Measurements from ENCODE around the gene INAFM1. TPM values are rescaled to one million over a fixed set of nuclear protein-coding genes. Genes with fewer than 3 reads are reported as not detected.
"Not testable (repeated sequence)": the region's sequence is repeated elsewhere in the genome, so short reads cannot be mapped to it uniquely, and the experiment has no call there.

INAFM1 gene
- total RNA-seq, 1 donor from 2014 or later = 12.2 TPM

DNA sequence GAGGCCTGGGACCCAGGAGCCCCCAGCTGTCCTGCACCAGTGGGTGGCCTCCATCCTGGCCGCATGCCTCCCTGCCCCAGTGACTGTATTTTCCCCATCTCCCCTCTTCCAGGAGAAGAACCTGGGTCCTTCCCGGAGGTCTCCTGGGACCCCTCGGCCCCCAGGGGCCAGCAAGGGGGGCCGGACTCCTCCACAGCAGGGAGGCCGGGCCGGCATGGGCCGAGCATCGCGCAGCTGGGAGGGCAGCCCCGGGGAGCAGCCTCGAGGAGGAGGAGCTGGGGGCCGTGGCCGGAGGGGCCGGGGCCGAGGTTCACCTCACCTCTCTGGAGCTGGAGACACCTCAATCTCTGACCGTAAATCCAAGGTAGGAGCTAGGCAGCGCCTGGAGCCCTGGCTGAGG lies 14.2 kb upstream of the INAFM1 start:
- H3K27ac ChIP-seq (replicated peaks) = no peak overlapping the region
- DNase-seq = no peak
- intact Hi-C loops (cut with micrococcal nuclease) = no loop called here
- H3K27me3 ChIP-seq (ENCODE audit: low read depth) = no peaks in the 10 kb centered on the region
- peaks cover 71% of the 10 kb centered on the region for H3K36me3 ChIP-seq
- no peaks in the 10 kb centered on the region for H3K9me3 ChIP-seq (replicated peaks)
- H3K4me1 ChIP-seq = peaks cover 34% of the 10 kb centered on the region
- TF ChIP-seq, protein P1, sequence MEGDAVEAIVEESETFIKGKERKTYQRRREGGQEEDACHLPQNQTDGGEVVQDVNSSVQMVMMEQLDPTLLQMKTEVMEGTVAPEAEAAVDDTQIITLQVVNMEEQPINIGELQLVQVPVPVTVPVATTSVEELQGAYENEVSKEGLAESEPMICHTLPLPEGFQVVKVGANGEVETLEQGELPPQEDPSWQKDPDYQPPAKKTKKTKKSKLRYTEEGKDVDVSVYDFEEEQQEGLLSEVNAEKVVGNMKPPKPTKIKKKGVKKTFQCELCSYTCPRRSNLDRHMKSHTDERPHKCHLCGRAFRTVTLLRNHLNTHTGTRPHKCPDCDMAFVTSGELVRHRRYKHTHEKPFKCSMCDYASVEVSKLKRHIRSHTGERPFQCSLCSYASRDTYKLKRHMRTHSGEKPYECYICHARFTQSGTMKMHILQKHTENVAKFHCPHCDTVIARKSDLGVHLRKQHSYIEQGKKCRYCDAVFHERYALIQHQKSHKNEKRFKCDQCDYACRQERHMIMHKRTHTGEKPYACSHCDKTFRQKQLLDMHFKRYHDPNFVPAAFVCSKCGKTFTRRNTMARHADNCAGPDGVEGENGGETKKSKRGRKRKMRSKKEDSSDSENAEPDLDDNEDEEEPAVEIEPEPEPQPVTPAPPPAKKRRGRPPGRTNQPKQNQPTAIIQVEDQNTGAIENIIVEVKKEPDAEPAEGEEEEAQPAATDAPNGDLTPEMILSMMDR (IDR thresholded peaks at IDR 0.05; ENCODE audit: borderline replicate concordance) = no peak
- no peak overlapping the region for H3K4me3 ChIP-seq

DNA sequence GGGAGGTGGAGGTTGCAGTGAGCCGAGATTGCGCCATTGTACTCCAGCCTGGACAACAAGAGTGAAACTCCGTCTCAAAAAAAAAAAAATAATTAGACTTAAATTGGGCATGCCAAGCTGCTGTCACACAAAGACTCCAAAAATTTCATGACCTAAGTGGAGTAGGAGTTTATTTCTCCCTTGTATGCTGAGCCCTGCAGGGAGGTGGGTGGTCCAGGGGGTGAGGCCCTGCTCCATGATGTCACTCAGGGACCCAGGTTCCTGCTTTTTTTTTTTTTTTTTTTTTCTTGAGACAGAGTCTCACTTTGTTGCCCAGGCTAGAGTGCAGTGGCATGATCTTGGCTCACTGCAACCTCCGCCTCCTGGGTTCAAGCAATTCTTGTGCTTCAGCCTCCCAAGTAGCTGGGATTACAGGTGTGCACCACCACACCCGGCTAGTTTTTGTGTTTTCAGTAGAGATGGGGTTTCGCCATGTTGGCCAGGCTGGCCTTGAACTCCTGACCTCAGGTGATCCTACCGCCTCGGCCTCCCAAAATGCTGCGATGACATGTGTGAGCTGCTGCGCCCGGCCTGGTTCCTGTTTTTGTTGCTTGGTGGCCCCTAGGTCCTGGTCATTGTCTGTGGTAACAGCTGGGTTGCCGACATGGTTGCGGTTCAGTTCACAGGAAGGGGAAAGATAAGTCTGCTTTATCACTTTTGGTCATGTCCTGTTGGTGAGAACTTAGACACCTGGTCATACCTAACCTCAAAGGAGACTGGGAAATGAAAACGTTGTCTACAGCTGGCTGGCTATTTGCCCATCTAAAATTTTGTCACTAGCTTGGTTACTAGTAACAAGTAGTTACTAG lies 12.5 kb upstream of the INAFM1 start:
- H3K9me3 ChIP-seq (replicated peaks); intact Hi-C loops (cut with micrococcal nuclease); H3K4me3 ChIP-seq; H3K27me3 ChIP-seq (ENCODE audit: low read depth); DNase-seq; H3K27ac ChIP-seq (replicated peaks): not testable (repeated sequence)
- Histone ChIP-seq H3K4me1 (peaks cover 26% of the 10 kb centered on the region), H3K36me3 (peaks cover 87% of the 10 kb centered on the region)

- intact Hi-C loops (cut with micrococcal nuclease) = no loop called here
- Histone ChIP-seq H3K9me3 (replicated peaks) (no peaks in the 10 kb centered on the region), H3K27ac (replicated peaks) (no peak overlapping the region)
Measured at GRCh38 chr19:47264629-47265028, 10.1 kb upstream of the INAFM1 start.

GRCh38 chr19:47266401-47266941 lies 8.2 kb upstream of the INAFM1 start:
- intact Hi-C loops (cut with micrococcal nuclease) = no loop called here
- Histone ChIP-seq H3K4me3 (no peak overlapping the region), H3K27me3 (ENCODE audit: low read depth) (no peaks in the 10 kb centered on the region), H3K36me3 (peaks cover 98% of the 10 kb centered on the region), H3K9me3 (replicated peaks) (no peaks in the 10 kb centered on the region), H3K4me1 (no peaks in the 10 kb centered on the region), H3K27ac (replicated peaks) (no peak overlapping the region)
- DNase-seq = no peak
- TF ChIP-seq, protein P1 (IDR thresholded peaks at IDR 0.05; ENCODE audit: borderline replicate concordance) = no peak

More at GRCh38 chr19:47264629-47265028, 10.1 kb upstream of the INAFM1 start:
- Histone ChIP-seq H3K4me1 (peaks cover 5% of the 10 kb centered on the region), H3K27me3 (ENCODE audit: low read depth) (no peaks in the 10 kb centered on the region), H3K4me3 (no peak overlapping the region), H3K36me3 (peaks cover 98% of the 10 kb centered on the region)
- TF ChIP-seq, protein P1 (IDR thresholded peaks at IDR 0.05; ENCODE audit: borderline replicate concordance) = no peak
- no peak for DNase-seq

DNA sequence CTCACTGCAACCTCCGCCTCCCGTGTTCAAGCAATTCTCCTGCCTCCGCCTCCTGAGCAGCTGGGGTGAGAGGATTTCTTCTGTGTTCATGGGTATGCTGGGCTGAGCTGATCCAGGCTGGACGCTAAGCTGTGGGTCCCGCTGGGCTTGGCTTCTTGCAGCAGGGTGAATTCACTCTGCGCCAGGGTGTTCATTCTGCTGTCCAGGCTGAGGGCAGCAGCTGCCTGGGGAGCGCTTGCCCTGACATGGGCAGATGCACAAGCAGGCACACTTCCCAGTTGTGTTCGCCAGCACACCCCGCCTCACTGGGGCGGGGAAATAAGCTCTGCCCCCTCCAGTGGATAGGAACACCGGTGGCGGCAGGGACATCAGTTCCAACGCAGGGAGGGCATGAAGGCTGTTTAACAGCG lies 7.3 kb upstream of the INAFM1 start:
- intact Hi-C loops (cut with micrococcal nuclease) = no loop called here
- H3K27me3 ChIP-seq (ENCODE audit: low read depth) = no peaks in the 10 kb centered on the region
- no peak for DNase-seq
- peaks cover 3% of the 10 kb centered on the region for H3K4me1 ChIP-seq
- H3K4me3 ChIP-seq = no peak overlapping the region
- TF ChIP-seq, protein P1 (IDR thresholded peaks at IDR 0.05; ENCODE audit: borderline replicate concordance) = no peak
- H3K9me3 ChIP-seq (replicated peaks) = no peaks in the 10 kb centered on the region
- H3K27ac ChIP-seq (replicated peaks) = no peak overlapping the region
- peaks cover 90% of the 10 kb centered on the region for H3K36me3 ChIP-seq

GRCh38 chr19:47268028-47268427 lies 6.7 kb upstream of the INAFM1 start:
- no peaks in the 10 kb centered on the region for H3K27me3 ChIP-seq (ENCODE audit: low read depth)
- no peak overlapping the region for H3K4me3 ChIP-seq
- H3K27ac ChIP-seq (replicated peaks) = no peak overlapping the region
- TF ChIP-seq, protein P1 (IDR thresholded peaks at IDR 0.05; ENCODE audit: borderline replicate concordance) = no peak
- peaks cover 10% of the 10 kb centered on the region for H3K4me1 ChIP-seq
- no peak for DNase-seq
- intact Hi-C loops (cut with micrococcal nuclease) = no loop called here
- no peaks in the 10 kb centered on the region for H3K9me3 ChIP-seq (replicated peaks)
- H3K36me3 ChIP-seq = peaks cover 84% of the 10 kb centered on the region

All from left ventricle myocardium inferior (tissue), 1 donor.